Activated T-cell treated with anti-CD3 and anti-CD28 coated beads for 4 hours (primary cell): ENCODE measurements around the gene THAP7.

Experiments used
- DNase-seq: peaks from one replicate; pipeline ENCODE4 v3.0.0-alpha.2; 2020

THAP7 gene

DNA sequence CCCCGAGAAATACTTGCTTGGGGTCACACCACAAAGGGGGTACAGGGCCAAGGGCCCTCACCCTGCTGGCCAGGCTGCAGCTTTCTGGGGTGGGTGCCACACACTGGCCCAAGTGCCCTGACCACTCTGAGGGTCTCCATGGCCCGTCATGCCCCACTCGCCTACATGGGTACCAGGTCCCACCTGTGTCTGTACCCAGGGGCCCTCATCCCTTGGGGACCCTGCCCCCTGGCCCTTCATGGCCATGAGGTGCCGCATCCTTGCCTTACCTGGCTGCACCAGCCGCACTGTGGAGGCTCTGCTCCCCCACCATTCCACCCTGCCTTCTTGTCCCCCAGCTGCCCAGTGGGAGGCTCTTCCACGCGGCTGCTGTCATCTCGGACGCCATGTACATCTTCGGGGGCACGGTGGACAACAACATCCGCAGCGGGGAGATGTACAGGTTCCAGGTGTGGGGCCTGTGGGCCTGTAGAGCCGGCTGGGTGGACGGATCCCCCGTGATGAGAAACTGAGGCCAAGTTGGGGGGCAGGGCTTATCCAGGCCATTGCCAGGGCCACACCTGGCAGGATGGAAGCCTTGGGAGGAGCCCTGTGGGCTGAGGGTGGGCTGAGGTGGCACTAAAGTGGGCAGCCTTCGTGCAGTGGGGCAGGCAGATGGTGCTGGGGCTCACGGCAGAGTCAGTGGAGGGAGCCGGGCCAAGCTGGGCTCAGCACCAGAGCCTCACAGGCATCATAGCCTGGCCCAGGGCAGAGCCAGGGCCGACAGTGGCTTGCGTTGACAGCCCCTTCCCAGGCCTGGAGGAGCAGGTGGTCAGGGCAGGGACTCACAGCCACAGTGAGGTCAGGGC lies 9.2 kb downstream of the THAP7 start:
- DNase-seq = no peak

DNA sequence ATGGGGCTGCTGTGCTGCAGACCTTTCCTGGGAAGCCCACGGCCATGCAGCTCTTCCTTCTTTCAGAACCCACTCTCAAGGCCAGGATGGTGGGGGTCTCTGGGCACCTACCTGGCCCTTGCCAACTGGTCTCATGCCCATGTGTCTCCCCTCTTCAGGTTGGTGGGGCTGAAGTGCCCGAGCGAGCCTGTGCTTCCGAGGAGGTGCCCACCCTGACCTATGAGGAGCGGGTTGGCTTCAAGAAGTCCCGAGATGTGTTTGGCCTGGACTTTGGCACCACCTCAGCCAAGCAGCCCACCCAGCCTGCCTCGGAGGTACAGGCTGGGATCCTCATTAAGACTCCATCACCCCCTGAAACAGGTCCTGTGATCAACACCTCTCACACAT lies 9.9 kb downstream of the THAP7 start:
- no peak for DNase-seq

- DNase-seq = no peak
Observed at GRCh38 chr22:20991252-20992055, 10.5 kb downstream of the THAP7 start.

DNA sequence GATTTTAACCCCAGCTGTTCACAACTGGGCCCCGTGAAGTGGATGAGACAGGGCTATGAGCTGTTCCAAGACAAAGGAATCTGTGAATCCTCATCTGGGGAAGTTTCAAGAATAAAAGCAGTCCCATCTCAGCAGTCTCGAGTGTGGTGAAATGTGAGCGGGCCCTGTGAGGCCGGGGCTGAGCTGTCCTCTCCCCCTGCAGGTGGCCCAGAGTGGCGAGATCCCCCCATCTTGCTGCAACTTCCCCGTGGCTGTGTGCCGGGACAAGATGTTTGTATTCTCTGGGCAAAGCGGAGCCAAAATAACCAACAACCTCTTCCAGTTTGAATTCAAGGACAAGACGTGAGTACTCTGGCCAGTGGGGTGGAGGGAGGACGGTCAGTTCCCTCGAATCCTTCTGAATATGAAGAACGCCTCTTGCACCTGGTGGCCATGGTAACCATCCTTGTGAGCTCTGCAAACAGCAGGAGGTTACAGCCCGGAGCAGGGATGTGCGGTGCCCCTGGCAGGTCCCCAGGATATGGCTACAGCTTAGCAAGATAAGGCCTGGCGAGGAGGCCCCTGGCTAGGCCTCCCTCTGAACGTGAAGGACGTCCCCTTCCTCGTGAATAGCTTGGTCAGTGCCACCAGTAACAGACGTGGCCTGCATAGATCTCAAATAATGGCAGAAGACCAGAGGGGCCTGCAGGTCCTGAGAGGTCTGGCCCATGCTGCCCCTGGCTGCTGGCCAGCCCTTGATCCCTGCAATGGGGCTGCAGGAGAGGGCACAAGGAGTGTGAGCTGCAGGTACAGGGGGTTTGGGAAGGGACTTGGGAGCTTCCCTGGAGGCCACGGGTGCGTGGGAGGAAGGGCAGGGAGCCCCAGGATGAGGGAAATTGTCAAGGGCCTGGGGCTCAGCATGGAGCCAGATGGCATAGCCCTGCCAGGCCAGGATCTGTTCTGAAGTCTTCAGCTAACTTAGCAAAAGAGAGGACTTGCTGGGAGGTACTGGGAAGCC lies 11.4 kb downstream of the THAP7 start:
- DNase-seq = no peak

- no peak for DNase-seq
Observed at GRCh38 chr22:20989323-20990138, 12.4 kb downstream of the THAP7 start.

DNA sequence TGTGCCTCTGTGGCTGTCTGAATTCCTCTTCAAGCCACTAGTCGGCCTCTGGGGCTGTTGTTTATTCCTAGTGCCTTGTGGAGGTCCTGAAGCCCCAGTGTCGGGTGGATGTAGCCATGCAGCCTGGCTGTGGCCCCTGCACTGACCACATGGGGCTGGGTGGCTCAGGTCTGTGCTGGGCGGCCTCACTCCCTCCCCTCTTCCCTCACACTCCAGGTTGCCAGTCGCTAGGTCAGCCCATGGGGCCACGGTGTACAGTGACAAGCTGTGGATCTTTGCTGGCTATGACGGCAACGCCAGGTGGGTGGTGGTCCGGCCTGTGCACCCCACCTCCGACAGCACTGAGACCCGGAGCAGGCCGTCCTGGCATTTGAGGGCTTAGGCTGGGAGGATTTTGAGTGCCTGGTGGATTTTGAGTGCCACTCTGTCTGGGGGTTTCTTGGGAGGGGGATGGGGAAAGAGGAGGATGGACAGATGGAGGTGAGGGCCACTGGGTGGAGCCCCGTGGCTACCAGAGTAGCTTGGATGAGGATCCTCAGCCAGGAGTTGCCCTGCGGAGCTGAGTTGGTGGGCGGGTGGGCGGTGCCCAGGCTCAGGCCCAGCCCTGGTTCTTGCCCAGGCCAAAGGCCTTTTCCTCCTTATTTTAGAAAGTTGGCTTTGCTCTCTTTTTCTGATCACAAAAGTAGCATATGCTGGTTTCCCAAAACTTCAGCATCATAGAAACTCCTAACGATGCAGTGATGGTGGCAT lies 13.2 kb downstream of the THAP7 start:
- DNase-seq = no peak

GRCh38 chr22:20987375-20987774 lies 14.5 kb downstream of the THAP7 start:
- no peak for DNase-seq

- no peak for DNase-seq
Observed at GRCh38 chr22:20986365-20986764, 15.6 kb downstream of the THAP7 start.

- no peak for DNase-seq
Observed at GRCh38 chr22:20985720-20986119, 16.2 kb downstream of the THAP7 start.

DNA sequence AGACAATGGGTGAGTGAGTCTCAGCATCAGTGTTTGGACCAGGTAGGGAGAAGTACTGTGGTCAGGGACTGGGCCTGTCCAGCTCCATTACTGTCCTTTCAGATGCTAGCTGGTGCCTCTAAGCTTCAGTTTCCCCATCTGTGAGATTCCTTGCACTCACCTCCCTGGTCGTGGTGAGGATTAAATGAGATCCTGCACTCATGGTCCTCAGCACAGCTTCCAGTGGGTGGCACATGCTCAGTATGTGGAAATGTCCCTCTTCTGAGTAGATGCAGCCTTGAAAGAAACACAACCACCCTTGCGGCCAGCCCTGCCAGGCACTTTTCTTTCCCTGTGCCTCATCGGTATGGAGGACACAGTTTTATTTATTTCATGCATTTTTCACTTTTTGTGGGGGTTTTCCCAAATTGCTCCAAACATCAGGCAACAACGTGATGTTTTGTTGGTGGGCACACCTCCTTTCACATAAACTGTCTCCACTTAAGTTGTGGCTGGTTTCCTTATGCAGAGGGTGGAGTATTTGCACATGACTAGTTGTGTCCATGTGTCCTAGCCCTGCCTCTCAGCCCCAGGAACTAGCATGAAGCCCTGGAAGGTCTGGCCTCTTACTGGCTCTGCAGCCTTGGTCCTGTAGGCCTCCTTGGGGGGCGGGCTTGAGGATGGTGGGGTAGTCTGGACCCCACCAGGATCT lies 18.7 kb downstream of the THAP7 start:
- no peak for DNase-seq

GRCh38 chr22:20982563-20982882 lies 19.4 kb downstream of the THAP7 start:
- DNase-seq = no peak

- DNase-seq = peak; percentile 53
Observed at GRCh38 chr22:20981787-20982562, 19.9 kb downstream of the THAP7 start, which contains the start of gene LZTR1. TSS of gene LZTR1 (plus strand) at chr22:20982297. CDS start at chr22:20982372, 75 bp downstream.

DNA sequence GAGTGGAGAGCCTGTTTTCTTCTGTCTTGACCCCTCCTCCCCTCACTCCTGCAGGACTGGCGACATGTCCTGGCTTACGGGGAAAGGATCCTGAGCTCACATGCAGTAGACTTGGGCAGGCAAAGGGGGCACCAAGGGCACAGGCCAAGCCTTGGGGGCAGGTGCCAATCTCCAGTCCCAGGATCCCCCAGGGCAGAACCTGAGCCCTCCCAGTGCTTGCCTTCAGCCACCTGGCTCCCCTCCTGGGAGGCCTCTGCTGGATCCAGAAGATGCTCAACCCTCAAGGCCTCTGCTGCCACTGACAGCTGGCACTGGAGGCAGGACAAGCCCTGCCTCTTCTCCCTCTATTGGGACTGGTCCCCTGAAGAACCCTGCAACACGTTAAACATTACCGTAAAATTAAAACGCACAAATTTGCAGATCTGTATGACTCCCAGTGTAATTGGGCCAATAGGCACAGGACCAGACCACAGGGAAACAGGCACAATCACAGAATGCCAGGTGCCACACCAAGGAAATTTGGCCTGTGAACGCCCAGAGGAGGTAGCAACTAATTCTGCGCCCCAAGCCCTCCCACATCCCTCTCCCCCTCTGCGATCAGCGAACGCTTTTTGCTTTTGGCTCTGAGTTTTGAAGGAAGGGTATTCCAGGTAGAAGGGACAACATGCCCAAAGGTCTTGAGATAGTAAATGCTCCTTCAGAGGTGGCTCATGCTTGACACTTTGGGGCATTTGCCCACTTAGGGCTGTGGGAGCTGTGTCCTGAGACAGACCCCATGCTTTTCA lies 20.8 kb downstream of the THAP7 start:
- no peak for DNase-seq

DNA sequence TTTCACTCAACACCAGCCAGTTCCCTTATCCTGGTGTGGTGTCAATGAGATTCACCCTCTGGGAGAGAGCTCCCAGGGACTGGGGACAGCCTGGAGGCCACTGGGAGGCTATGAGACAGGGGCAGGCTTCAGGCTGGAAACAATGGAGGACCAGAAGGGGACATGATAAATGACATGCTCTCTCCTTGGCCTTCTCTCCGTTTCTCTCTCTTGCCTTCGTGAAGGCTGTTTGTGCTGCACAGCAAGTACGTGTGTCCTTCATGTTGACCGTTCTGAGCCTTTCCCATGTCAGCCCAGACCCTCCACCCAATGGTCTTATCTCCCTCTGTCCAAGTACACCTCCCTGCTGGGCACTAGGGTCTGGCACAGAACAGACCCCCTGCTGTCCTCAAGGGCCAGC lies 21.4 kb downstream of the THAP7 start:
- DNase-seq = no peak

GRCh38 chr22:20979940-20980453 lies 21.9 kb downstream of the THAP7 start:
- no peak for DNase-seq

GRCh38 chr22:20979243-20979809 lies 22.6 kb downstream of the THAP7 start:
- peak; percentile 63 for DNase-seq

- no peak for DNase-seq
Observed at GRCh38 chr22:20978419-20978818, 23.5 kb downstream of the THAP7 start.

DNA sequence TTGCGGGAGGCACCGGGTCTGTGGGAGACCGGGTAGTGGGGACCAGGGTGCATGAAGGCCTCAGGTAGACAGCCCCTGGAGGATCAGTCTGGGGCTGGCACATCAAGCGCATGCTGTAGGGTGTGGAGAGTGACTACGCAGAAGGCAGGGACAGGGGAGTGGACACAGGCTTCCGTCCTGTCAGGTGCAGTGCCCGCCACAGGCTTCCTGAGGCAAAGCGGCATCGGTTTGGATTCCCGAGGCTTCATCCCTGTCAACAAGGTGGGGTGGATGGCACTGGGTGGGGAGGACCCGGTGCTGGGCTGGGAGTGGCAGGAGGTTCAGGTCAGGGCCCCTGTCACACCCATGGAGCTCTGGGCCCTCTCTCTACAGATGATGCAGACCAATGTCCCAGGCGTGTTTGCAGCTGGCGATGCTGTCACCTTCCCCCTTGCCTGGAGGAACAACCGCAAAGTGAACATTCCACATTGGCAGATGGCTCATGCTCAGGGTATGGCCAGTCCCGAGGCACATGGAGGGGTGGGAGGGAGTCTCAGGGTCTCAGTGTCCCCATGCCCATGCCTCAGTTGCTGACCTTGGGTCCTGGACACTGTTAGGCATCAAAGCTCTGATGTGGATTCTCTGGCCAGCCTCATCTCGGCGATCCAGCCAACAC lies 24.3 kb downstream of the THAP7 start:
- DNase-seq = no peak
